NCI-H2196 treated with DMSO at 0.1 percent for 48 hours (cell line): ENCODE data around the gene TTLL5.
"Not testable (repeated sequence)": the region's sequence is repeated elsewhere in the genome, so short reads cannot be mapped to it uniquely, and the experiment has no call there.

Experiments used
- DNase-seq: peaks from one replicate; lab custom pipeline; 2025; ENCODE audit not compliant: unreplicated experiment; lab: John Stamatoyannopoulos, UW

TTLL5 gene

DNA sequence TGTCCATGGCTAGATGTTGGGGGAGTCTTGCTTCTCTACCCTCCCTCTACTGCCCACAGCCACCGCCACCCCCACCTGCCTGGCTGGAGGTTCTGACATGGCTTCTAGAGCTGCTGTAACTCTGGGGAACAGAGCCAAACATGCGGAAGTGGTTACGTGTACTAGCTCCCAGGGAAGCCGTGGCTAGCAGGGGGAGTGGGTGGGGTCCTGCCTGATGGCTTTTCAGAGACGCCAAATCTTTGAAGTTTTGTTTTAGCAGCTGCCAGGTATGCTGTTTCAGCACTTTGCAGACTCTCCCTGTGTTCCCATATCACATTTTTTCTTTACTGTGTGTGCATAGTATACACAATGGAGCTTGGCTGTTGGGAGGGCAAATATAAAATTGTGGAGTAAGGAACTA lies 170.4 kb downstream of the TTLL5 start:
- peak; percentile 70 for DNase-seq

DNA sequence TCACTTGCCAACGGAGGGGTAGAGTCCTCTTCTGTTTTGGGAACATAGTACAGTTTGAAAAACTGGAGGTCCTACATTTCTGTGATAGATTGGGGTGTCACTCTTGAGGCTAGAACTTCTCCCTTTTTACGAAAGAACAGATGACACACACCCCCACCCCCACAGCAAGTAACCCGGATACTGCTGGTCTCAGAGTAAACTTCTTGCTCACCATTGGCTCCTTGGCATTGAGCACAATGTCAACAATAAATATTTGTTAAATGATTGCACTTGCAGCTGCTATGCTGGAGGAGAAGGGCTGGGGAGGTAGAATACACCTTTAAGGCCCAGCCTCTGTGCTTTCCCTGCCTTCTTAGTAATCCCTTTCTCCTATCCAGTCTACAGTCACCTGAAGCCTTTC lies 170.9 kb downstream of the TTLL5 start:
- peak; percentile 69 for DNase-seq

DNA sequence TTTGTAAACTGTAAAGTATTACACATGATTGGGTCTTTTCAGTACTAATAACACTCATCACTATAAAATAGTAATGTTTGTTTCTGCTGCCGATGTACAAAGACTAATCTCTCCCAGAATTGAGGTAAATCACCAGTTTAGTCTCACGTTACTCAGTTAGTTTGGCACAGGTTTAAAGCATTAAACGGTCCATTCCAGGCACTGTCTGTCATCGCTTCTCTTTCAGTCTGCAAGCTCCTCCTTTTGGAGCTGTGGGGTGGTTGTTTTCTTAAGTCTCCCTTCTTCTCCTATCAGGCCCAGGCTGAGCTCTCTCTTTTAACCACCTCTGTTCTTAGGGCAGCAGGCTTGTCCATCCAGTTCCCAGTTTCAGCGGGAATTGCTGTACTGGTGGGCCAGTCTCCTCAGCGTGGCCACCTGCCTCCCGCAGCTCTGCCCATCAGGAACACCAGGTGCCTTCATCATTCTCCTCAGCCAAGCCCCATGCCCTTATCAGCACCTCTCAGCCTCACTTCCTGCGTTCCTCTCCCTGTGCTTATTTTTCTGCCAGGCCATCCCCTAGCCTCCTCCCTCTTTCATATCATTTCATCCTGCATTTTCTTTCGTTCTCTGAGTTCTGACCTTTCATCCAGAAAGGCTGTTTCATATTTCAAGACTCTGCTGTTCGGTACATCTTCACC lies 171.7 kb downstream of the TTLL5 start:
- peak; percentile 42 for DNase-seq

DNA sequence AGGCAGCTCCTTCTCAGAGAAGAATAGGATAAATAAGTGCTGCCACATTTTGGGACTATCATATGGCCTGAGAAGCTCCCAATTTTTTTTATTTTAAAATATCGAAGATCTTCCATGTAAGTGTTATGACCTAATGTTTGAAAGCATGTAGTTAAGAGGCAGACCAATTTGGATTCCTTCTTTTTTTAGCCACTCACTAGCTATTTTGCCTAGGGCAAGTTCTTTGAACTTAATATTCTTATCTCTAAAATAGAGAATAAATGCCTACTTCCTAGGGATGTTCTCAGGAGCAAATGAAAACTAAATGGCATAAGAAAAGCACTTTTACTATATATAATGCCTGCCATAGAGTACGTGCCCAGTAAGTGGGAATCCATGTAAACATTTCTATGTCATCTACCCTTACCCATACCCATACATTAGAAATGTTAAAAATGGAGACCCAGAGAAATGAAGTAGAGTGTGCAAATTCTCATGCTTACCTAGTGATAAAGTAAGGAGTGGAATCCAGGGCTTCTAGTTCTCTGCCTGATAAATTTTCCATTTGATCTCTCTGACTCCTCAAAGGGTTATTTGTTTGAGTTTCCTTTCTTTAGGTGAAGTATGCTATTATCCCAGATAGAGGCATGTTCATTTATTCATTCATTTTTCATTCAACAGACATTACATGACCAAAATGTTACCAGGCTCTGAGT lies 172.4 kb downstream of the TTLL5 start:
- no peak for DNase-seq

DNA sequence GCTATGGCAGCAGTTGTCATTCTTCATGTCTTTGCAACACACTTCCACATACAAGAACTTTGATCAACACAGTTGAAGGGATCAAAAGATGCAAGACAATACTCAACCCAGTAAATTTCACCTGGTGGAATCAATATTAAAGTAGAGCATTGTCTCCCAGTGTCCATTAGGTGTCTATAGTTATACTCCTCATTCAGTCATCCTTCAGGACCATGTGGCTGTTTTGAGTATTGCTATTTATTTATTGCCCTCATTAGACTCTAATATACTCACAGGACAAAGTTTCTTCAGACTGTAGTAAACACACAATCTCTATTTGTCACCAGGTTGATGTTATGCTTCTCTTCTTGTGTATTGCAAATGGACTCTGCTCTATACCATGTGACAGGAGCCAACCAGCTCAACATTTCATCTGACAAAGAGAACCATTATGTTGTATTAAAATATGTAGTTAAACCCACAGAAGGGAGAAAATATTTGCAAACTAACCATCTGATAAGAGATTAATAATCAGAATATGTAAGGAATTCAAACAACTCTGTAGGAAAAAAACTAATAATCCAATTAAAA lies 174.2 kb downstream of the TTLL5 start:
- DNase-seq = no peak

DNA sequence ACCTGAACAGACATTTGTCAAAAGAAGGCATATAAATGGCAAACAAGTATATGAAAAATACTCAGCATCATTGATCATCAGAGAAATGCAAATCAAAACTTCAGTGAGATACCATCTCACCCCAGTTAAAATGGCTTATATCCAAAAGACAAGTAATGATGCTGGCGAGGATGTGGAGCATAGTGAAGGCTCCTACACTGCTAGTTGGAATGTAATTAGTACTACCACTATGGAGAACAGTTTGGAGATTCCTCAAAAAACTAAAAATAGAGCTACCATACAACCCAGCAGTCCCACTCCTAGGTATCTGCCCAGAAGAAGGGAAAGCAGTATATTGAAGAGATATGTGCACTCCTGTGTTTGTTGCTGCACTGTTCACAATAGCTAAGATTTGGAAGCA lies 174.7 kb downstream of the TTLL5 start:
- no peak for DNase-seq

DNA sequence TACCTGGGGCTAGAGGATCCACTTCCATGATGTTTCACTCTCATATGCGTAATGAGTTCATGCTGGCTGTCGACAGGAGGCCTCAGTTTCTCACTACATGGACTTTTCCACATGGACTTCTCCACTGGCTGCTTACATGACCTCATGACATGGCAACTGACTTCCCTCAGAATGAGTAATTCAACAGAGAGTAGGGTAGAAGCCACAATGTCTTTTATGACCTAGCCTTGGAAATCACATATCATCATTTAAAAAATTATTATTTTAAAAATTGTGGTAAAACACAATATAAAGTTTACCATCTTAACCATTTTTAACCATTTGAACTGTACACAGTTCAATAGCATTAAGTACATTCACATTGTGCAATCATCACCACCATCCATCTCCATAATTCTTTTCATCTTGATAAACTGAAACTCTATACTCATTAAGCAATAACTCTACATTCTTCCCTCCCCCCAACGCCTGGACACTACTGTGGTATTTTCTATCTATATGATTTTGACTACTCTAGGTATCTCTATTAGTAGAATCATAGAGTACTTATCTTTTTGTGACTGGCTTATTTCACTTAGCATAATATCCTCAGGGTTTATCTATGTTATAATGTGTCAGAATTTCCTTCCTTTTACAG lies 176.2 kb downstream of the TTLL5 start:
- no peak for DNase-seq

DNA sequence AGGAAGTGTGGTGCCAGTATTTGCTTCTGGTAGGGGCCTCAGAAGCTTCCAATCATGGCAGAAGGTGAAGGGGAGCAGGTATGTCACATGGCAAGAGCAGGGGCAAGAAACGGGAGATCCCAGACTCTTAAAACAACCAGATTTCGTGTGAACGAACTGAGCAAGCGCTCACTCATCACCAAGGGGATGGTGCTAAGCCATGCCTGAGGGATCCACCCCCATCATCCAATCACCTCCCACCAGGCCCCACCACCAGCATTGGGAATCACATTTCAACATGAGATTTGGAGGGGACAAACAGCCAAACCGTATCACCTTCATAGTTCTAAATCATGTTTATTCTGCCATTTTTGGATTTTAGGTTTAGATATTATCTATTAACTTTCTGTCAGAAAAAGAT lies 179.9 kb downstream of the TTLL5 start:
- DNase-seq = no peak

DNA sequence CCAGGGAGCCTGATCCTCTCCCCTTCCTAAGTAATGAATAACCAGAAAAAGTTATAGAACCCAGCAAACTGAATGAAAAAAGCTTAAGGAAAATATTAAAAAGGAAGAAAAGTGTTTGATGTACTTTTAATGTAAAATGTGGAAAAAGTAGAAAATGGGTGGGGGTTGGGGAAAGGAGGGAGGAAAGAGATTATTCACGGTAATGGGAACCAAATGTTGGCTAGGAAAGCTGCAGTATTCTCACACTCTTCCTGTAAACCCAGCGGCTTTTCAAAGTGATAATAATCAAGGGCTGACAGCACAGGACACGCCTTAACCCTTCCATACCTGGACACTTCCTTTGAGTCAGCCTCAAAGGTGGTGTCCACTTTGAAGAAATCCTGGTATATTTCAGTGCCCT lies 181.5 kb downstream of the TTLL5 start:
- DNase-seq = no peak

DNA sequence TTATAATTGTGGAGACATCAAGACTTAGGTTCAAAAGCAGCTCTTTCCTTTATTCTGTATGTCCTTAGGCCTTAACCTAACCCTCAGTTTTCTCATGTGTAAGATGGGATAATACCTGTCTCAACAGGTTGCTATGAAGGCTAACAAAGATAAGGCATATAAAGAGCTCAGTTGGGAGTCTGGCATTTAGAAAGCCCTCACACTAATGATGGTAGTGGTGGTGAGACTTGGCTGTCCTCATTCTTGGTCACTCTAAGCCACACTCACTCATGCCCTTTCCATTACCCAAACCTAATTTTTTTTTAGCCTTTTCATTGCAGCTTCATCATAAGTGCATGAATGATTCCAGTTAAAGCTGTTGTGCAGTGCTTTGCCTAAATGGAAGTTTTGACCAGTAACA lies 183.4 kb downstream of the TTLL5 start:
- DNase-seq = no peak

DNA sequence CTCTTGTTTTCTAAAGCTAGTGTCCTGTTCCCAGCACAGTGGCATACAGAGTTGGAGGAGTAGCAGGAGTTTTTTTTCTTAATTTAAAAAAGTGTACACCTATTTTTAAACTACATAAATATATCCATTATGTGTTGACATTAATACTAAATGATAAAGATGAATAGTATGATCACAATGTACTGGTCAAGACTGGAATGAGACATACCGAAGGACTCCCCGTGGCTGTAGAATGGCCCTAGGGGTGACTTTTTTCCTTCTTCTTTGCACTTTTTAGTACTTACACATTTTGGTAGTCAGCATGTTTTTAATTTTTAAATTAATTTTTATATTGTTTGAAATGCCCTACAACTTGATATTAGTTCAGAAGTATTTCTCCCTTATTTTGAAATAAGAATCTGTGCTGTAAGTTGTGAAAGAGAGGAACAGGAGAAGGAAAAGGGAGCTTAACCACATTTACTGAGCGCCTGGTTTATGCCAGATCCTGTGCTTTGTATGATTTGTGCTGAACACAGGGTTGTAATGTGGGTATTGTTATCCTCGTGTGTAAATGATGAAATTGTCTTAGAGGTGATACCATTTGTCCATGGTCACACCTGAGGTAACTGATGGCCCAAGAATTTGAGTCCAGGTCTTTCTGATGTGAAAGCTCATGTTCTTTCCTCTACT lies 184.2 kb downstream of the TTLL5 start:
- DNase-seq = no peak

DNA sequence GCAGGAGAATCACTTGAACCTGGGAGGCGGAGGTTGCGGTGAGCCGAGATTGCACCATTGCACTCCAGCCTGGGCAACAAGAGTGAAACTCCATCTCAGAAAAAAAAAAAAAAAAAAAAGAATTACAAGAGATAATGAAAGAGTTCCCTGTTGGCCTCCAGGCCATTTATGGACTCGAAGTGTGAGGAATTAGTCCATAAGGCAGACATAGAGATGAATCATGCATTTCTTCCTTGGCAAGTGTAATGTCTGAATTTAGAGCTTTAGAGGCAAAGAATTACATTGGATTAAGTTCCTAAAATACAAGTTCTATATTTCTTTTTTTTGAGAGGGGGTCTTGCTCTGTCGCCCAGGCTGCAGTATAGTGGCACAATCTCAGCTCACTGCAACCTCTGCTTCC lies 185.6 kb downstream of the TTLL5 start:
- DNase-seq = not testable (repeated sequence)

DNA sequence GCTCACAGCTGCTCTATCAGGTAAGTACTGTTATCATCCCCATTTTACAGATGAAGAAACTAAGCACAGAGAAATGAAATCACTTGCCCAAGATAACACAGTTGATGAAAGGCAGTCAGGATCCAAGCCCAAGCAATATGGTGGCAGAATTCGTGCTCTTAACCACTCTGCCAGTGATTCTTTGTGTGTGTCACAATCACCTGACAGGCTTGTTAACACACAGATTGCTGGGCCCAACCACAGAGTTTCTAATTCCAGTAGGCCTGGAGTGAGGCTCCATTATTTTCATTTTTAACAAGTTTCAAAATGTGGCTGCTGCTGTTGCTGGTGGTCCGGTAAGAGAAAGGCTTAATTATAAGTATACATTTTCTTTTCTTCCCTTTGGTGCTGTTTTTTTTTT lies 186.5 kb downstream of the TTLL5 start:
- DNase-seq = no peak

DNA sequence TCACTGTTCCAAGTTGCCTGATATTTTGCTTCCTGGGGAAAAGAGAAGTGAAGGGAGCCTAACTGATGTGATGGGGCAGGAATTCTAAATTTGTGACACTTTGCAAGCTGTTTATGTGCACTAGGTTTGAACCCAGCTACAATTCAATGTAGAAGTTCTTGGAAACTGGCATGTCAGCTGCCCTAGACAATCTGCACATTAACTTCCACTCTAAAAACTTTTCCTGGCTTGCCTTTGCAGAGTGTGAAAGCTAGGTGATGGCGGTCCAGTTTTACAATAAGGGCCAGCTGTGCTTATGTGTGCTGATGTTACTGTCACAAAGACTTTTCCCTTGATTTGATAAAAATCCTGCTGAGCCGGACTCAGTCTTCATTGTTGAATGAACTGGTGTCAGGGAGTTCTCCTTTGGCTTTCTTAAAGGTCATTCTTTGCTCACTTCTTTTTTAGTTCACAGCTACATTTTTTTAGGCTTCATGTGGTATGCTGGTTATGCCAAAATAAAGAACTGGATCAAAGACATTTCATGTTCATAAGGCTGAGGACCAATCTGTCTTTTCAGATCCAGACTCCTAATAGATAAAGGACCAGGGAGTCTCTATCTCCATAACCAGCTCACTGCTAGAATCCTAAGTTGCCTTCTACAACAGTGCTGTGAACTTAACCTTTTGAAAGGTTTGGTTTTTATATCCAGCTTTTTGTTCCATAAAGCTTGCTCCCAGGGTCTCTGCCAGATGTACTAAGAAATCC lies 187.3 kb downstream of the TTLL5 start:
- DNase-seq = no peak

DNA sequence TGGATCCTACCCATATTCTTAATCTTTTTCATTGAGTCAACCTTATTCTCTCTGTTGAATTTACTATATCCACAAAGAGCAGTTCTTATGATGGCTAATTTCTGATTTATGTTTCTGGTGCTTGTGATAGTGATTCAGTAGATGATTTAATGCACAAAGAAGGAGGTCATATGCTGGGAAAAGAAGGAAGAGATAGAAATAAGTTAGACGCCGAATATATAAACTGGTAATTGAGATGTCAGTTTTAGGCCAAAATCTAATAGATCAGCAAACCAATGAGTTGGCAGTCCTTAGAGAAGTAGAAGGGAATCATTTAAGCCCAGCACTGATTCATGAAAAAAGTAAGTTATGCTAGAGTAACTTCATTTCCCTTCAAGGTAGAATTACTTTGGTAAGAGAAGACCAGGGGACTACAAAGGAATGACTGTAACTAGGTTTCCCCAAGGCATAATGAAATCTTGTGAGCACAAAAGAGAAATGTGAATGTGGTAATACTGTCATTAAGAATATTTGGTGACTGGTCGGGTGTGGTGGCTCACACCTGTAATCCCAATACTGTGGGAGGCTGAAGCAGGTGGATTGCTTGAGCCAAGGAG lies 188.4 kb downstream of the TTLL5 start:
- DNase-seq = no peak

DNA sequence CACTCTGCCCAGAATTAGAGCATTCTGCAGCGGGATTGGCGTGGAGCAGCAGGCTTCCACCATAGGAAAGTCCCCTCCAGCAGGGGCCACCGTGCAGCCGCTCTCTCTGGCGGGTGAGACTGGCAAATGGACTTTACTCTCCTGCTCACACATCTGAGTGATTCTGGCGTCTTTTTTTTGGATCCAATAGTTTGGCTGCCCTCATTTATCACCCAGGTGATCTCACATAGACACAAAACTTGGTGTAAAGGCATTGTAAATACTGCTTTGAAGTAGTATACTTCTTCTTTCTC lies 190.5 kb downstream of the TTLL5 start:
- no peak for DNase-seq

DNA sequence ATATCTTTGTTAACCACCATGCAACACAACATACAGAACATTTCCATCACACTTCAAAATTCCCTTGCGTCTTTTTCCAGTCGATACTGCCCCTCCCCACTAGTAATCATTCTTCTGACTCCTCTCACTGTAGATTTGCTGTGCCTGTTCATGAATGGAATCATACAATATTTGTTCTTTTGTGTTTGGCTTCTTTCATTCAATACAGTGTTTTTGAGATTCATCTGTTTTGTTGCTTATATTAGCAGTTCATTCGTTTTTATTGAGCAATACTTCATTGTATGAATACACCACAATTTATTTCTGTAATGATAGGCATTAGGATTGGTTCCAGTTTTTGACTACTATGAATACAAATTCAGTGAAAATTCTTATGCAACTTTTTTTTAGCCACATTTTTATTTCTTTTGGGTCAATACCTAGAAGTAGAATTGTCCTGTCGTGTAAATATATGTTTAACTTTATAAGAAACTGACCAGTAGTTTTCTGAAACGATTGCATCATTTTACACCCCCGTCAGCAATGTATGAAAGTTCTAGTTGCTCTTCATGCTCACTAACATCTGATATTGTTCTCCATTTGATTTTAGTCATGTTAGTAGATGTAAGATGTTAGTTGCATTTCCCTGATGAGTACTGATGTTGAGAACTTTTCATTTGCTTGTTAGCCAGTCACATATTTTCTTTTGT lies 193.2 kb downstream of the TTLL5 start:
- no peak for DNase-seq

DNA sequence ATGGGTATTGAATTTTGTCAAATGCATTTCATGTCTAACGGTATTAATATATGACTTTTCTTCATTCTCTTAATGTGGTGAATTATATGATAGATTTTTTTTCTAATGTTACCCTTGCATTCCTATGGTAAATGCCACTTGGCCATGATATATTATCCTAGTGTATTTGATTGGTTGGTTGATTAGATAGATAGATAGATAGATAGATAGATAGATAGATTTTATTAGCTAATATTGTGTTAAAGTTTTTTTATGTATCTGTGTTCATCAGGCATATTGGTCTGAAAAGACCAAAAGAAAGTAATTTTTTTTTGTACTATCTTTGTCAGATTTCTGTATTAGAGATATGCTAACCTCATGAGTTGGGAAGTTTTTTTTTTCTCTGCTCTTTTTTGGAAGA lies 196.2 kb downstream of the TTLL5 start:
- DNase-seq = no peak

DNA sequence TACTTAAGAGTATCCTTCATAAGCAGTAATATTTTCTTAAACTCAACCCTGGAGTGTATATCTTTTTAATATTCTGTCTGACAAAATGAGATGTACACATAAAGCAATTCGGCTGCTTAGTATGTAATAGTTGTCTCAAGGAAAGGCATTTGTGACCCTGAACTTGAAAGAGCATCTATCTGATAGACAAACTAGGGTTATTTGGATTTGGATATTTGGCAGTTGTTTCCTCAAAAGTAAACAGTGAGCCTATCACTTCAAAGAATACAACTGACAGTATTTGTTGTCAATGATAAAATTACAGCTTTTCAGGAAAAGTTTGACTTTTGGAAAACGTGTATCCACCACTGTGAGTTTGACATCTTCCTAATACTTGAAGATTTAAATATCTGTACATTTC lies 197.3 kb downstream of the TTLL5 start:
- no peak for DNase-seq

DNA sequence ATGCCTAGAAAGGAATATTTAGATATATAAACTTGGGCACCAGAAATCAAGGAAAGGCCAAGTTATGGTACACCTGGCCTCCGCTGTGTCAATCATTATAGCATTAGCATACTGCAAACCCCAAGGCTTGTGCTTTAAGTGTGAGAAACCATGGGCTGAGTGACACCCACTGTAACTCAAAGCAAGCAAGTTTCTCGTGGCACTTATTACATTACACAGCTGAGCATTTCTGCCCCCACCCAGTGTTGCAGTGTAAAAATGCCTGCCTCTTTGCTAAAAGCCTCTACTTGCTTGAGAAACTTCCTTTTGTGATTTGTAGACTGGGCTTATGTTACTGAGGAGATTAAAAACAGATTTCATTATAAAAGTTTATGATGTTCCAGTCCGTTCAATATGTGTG lies 198.7 kb downstream of the TTLL5 start:
- no peak for DNase-seq
